Measurements from ENCODE around the gene CHKA. TPM values are rescaled to one million over a fixed set of nuclear protein-coding genes. Genes with fewer than 3 reads are reported as not detected.

The CHKA gene
- total and polyA plus RNA-seq, 9 of the 15 experiments (the other 6 are each of a cell fraction or from before 2014, with no cell fraction given), result 3.6 to 37.0 (median 30.2) TPM

DNA sequence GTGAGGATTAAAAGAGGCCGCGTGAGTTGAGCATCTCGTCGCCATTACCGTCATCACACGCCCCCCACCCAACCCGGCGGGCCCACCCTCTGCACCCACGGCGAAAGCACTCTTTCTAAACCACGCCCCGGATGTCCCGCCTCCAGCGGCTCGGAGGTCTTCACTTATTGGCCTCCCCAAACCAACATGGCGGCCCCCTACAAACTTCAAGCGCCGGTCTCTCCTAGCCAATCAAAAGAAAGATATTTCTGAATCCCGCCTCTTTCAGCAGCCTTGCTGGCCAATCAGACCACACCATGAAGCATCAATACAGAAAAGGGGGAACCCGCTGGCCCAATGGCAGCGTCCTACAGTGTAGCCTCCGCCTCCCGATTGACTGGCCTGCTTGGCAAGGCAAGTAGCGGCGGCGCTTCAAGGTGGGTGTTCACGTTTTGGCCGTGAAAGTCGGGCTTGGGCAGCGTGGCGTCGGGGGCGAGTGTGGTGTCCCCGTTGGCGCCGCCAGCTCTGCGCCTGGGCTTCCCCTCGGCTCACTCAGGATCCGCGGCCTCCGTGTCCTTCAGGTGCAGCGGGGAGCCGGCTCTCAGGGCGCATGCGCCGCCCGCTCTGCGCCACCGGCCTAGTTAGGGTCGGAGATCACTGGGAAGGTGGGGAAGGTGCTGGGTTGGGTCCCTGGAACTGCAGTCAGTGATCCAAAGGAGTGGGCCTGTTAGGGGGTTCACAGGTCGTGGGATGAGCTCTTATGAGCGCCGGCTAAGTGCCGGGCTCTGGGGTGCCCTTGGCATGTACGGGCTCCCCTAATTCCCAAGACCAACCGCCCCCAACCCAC is 90.7 kb downstream of the CHKA start, which contains the start of gene NDUFS8 (continued):
- TF ChIP-seq, protein P1, sequence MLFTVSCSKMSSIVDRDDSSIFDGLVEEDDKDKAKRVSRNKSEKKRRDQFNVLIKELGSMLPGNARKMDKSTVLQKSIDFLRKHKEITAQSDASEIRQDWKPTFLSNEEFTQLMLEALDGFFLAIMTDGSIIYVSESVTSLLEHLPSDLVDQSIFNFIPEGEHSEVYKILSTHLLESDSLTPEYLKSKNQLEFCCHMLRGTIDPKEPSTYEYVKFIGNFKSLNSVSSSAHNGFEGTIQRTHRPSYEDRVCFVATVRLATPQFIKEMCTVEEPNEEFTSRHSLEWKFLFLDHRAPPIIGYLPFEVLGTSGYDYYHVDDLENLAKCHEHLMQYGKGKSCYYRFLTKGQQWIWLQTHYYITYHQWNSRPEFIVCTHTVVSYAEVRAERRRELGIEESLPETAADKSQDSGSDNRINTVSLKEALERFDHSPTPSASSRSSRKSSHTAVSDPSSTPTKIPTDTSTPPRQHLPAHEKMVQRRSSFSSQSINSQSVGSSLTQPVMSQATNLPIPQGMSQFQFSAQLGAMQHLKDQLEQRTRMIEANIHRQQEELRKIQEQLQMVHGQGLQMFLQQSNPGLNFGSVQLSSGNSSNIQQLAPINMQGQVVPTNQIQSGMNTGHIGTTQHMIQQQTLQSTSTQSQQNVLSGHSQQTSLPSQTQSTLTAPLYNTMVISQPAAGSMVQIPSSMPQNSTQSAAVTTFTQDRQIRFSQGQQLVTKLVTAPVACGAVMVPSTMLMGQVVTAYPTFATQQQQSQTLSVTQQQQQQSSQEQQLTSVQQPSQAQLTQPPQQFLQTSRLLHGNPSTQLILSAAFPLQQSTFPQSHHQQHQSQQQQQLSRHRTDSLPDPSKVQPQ (CRISPR knock-in tag; IDR thresholded peaks at IDR 0.05; ENCODE audit: borderline replicate concordance), result no peak
- TF ChIP-seq PHF8 (IDR thresholded peaks at IDR 0.05; ENCODE audit: borderline replicate concordance, low read length), result peak; percentile 99
- TF ChIP-seq ATF7 (IDR thresholded peaks at IDR 0.05), result peak; percentile 61; the same call in 1 of the 2 replicates
- TF ChIP-seq JUN (IDR thresholded peaks at IDR 0.05; ENCODE audit: borderline replicate concordance, low read depth, low read length), result peak; percentile 23; the same call in 1 of the 2 replicates
- no peak for TF ChIP-seq JUN (CRISPR knock-in tag; IDR thresholded peaks at IDR 0.05; ENCODE audit: borderline replicate concordance)
- no peak for TF ChIP-seq HIVEP1 (CRISPR knock-in tag; IDR thresholded peaks at IDR 0.05)
- TF ChIP-seq, protein P2, sequence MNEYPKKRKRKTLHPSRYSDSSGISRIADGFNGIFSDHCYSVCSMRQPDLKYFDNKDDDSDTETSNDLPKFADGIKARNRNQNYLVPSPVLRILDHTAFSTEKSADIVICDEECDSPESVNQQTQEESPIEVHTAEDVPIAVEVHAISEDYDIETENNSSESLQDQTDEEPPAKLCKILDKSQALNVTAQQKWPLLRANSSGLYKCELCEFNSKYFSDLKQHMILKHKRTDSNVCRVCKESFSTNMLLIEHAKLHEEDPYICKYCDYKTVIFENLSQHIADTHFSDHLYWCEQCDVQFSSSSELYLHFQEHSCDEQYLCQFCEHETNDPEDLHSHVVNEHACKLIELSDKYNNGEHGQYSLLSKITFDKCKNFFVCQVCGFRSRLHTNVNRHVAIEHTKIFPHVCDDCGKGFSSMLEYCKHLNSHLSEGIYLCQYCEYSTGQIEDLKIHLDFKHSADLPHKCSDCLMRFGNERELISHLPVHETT (CRISPR knock-in tag; conservative IDR thresholded peaks at IDR 0.05 in 1 of 2, IDR thresholded peaks at IDR 0.05 in 1 of 2), result 0 out of 4 replicates have a peak, but pooled peaks of 1 of the 2 experiments have one; percentile 32
- TF ChIP-seq, protein P3, sequence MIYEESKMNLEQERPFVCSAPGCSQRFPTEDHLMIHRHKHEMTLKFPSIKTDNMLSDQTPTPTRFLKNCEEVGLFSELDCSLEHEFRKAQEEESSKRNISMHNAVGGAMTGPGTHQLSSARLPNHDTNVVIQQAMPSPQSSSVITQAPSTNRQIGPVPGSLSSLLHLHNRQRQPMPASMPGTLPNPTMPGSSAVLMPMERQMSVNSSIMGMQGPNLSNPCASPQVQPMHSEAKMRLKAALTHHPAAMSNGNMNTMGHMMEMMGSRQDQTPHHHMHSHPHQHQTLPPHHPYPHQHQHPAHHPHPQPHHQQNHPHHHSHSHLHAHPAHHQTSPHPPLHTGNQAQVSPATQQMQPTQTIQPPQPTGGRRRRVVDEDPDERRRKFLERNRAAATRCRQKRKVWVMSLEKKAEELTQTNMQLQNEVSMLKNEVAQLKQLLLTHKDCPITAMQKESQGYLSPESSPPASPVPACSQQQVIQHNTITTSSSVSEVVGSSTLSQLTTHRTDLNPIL (CRISPR knock-in tag; IDR thresholded peaks at IDR 0.05), result no peak
- TF ChIP-seq ZBTB8A (IDR thresholded peaks at IDR 0.05; ENCODE audit: partially characterized antibody), result no peak
- no peak for TF ChIP-seq ARID2 (IDR thresholded peaks at IDR 0.05)
- no peak for TF ChIP-seq ZNF197 (CRISPR knock-in tag; IDR thresholded peaks at IDR 0.05; ENCODE audit: low read depth)
- TF ChIP-seq, protein P4, sequence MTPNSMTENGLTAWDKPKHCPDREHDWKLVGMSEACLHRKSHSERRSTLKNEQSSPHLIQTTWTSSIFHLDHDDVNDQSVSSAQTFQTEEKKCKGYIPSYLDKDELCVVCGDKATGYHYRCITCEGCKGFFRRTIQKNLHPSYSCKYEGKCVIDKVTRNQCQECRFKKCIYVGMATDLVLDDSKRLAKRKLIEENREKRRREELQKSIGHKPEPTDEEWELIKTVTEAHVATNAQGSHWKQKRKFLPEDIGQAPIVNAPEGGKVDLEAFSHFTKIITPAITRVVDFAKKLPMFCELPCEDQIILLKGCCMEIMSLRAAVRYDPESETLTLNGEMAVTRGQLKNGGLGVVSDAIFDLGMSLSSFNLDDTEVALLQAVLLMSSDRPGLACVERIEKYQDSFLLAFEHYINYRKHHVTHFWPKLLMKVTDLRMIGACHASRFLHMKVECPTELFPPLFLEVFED (CRISPR knock-in tag; conservative IDR thresholded peaks at IDR 0.05), result 0 out of 2 replicates have a peak, but pooled peaks have one; percentile 7
- peak; percentile 73 for TF ChIP-seq HNRNPLL (IDR thresholded peaks at IDR 0.05; ENCODE audit: low read depth, low read length, poor library complexity, severe bottlenecking)
- no peak for TF ChIP-seq CBFA2T2 (conservative IDR thresholded peaks at IDR 0.05)
- TF ChIP-seq GTF2F1 (IDR thresholded peaks at IDR 0.05; ENCODE audit: low read depth, low read length), result no peak
- no peak for TF ChIP-seq DNMT1 (IDR thresholded peaks at IDR 0.05)
- no peak for TF ChIP-seq SOX6 (IDR thresholded peaks at IDR 0.05)
- TF ChIP-seq RBBP5 (IDR thresholded peaks at IDR 0.05; ENCODE audit: borderline replicate concordance, insufficient read depth, low read length, poor library complexity, severe bottlenecking), result peak; percentile 88
- TF ChIP-seq CREM (IDR thresholded peaks at IDR 0.05; ENCODE audit: low read depth), result peak; percentile 52; the same call in 1 of the 2 replicates
- TF ChIP-seq TBP (optimal IDR thresholded peaks at IDR 0.05; ENCODE audit: low read depth, low read length), result peak; percentile 91
- TF ChIP-seq LARP7 (IDR thresholded peaks at IDR 0.05), result no peak
